Femur (tissue), 1 donor: ENCODE data around the gene PRAC2.

Experiments used
- DNase-seq: peaks from one replicate; pipeline ENCODE4 v3.0.0-alpha.2; 2017

The PRAC2 gene

GRCh38 chr17:48755356-48755755 lies 32.4 kb downstream of the PRAC2 start:
- no peak for DNase-seq

- no peak for DNase-seq
These were observed 33.9 kb downstream of the PRAC2 start for GRCh38 chr17:48756830-48757251.

- DNase-seq: no peak
These were observed 34.6 kb downstream of the PRAC2 start for GRCh38 chr17:48757524-48757961.

- no peak for DNase-seq
These were observed 36.3 kb downstream of the PRAC2 start for GRCh38 chr17:48759288-48759687.

- DNase-seq: no peak
These were observed 37.4 kb downstream of the PRAC2 start for GRCh38 chr17:48760411-48760810.

GRCh38 chr17:48761114-48761513 lies 38.1 kb downstream of the PRAC2 start:
- no peak for DNase-seq

- no peak for DNase-seq
These were observed 44.3 kb downstream of the PRAC2 start for GRCh38 chr17:48767263-48767774.

GRCh38 chr17:48769009-48769675 lies 46.2 kb downstream of the PRAC2 start:
- no peak for DNase-seq

GRCh38 chr17:48770954-48771353 lies 48.0 kb downstream of the PRAC2 start:
- DNase-seq: no peak

GRCh38 chr17:48773245-48773644 lies 50.3 kb downstream of the PRAC2 start:
- DNase-seq: no peak
